ENCODE results near the gene UBE2D2.
"Not testable (repeated sequence)": the region's sequence is repeated elsewhere in the genome, so short reads cannot be mapped to it uniquely, and the experiment has no call there.

UBE2D2 gene

DNA sequence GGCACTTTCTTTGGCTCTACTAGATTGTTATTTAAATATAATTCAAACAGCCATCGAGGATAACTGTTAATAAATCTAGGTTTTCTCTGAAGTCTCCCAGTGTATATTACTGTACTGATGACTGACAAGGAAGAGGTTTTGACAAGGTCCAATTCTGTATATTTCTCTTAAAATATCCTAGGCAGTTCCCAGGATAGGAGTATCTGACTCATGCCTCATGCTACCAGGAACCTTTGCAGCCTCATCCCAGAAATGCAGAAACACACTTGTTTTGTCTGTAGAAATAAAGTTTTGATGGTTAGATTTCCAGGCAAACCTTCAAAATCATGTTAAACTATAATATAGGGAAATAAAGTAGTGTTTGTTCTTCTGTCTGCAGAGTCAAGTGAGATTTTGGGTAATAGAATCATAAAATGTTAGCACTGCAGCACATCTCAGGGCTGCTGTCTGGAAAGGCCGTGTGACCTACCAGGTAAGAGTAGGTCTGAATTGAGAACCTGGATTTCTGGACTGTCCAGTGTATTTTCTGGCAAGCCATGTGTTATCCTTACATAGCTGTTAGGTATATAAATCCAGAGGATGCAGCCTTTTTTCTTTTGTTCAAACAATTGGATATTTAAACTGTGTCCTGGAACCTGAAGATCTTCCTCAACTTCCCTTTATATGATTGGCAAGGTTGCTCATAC lies 8.3 kb downstream of the UBE2D2 start:
- H3K36me3 ChIP-seq (ENCODE audit: control insufficient read depth, insufficient read depth, low read length) = no peaks in the 10 kb centered on the region
- H3K27me3 ChIP-seq (ENCODE audit: control insufficient read depth, insufficient read depth, low read length, poor library complexity, severe bottlenecking) = no peaks in the 10 kb centered on the region
- 98 to 100% methylated on average over 2 of the region's 2 CpGs for WGBS, 2 experiments
- no peak overlapping the region for H3K27ac ChIP-seq (ENCODE audit: insufficient read depth, low read depth, low read length, poor library complexity, severe bottlenecking)
- no peaks in the 10 kb centered on the region for H3K4me1 ChIP-seq (ENCODE audit: control insufficient read depth, insufficient read depth, low read length)
- no peaks in the 10 kb centered on the region for H3K9me3 ChIP-seq (ENCODE audit: control insufficient read depth, low read length)
- no peak overlapping the region for H3K4me3 ChIP-seq (ENCODE audit: insufficient read depth, low read depth, low read length)

DNA sequence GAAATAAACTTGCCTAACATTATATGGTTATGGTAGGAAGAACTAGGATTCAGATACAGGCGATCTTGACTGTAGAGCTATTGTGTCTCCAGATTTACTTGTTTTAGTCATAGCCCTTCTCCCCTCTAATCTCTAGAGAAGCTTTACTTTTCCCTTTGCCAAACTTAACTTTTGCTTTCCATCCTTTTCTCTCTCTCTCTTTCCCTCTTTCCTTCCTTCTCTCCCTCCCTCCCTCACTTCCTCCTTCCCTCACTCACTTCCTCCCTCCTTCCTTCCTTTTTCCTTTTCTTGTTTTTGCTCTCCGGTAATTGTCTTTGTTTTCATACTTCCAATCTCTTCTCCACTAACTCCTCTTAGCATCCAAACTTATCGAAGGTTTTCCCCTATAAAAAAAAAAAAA lies 10.4 kb downstream of the UBE2D2 start:
- Histone ChIP-seq H3K36me3 (ENCODE audit: control insufficient read depth, insufficient read depth, low read length) (no peaks in the 10 kb centered on the region), H3K27ac (ENCODE audit: insufficient read depth, low read depth, low read length, poor library complexity, severe bottlenecking) (no peak overlapping the region)
- WGBS, 2 experiments = 92 to 96% methylated on average over 3 of the region's 3 CpGs

DNA sequence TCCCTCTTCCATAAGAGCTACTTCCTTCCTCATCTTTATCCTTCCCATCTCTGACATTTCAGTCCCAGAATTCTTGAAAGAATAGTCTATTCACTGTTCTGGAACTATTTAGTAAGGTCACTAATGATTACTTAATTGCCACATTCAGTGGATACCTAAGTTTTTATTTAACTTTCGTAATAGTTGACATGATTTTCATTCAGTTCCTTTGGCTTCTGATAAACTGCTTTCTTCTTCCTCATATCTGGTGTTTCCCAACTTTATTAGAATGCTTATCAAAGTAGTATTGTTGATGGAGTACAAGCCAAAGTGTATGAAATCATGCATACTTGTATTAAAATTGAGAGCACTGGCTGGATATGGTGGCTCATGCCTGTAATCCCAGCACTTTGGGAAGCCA lies 10.8 kb downstream of the UBE2D2 start:
- H3K4me3 ChIP-seq (ENCODE audit: insufficient read depth, low read depth, low read length) = no peak overlapping the region
- no peaks in the 10 kb centered on the region for H3K27me3 ChIP-seq (ENCODE audit: control insufficient read depth, insufficient read depth, low read length, poor library complexity, severe bottlenecking)
- WGBS, 2 experiments = 100% methylated on average over 1 of the region's 1 CpG
- no peaks in the 10 kb centered on the region for H3K4me1 ChIP-seq (ENCODE audit: control insufficient read depth, insufficient read depth, low read length)
- no peaks in the 10 kb centered on the region for H3K36me3 ChIP-seq (ENCODE audit: control insufficient read depth, insufficient read depth, low read length)
- H3K27ac ChIP-seq (ENCODE audit: insufficient read depth, low read depth, low read length, poor library complexity, severe bottlenecking) = no peak overlapping the region
- H3K9me3 ChIP-seq (ENCODE audit: control insufficient read depth, low read length) = no peaks in the 10 kb centered on the region

More for the DNA sequence above, 10.4 kb downstream of the UBE2D2 start:
- Histone ChIP-seq H3K4me1 (ENCODE audit: control insufficient read depth, insufficient read depth, low read length) (no peaks in the 10 kb centered on the region), H3K4me3 (ENCODE audit: insufficient read depth, low read depth, low read length) (no peak overlapping the region), H3K9me3 (ENCODE audit: control insufficient read depth, low read length) (no peaks in the 10 kb centered on the region), H3K27me3 (ENCODE audit: control insufficient read depth, insufficient read depth, low read length, poor library complexity, severe bottlenecking) (no peaks in the 10 kb centered on the region)

DNA sequence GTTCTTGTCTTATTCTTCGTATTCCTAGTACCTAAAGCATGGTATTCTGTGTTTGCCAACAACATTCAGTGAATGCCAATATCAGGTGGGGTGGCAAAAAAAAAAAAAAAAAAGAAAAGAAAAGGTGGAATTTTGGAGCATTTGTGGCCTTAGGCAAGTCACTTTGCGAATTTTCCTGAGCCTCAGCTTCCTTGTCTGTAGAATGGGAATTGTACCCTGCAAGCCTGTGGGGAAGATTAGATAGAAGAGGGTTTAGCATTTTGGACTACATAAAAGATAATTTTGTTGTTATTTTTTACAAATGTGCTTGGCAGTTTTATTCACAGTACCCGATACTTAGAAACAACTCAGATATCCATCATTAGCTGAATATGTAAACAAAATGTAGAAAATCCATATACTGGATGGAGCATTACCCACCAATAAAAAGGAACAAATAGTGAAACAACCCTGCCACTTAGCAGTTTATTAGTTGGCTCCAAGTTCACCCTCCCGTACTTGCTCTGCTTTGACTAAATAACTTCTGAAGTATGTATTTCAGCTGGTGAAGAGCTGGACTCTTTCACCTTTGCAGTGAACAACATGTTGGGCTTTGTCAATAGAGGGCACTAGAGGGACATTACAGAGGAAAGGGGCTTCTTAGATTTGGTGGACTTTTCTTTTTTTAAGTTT lies 13.6 kb downstream of the UBE2D2 start:
- WGBS, 2 experiments = 95% methylated on average over 3 to 4 of the region's 4 CpGs
- H3K36me3 ChIP-seq (ENCODE audit: control insufficient read depth, insufficient read depth, low read length) = no peaks in the 10 kb centered on the region
- no peaks in the 10 kb centered on the region for H3K27me3 ChIP-seq (ENCODE audit: control insufficient read depth, insufficient read depth, low read length, poor library complexity, severe bottlenecking)
- no peaks in the 10 kb centered on the region for H3K9me3 ChIP-seq (ENCODE audit: control insufficient read depth, low read length)
- no peaks in the 10 kb centered on the region for H3K4me1 ChIP-seq (ENCODE audit: control insufficient read depth, insufficient read depth, low read length)
- H3K27ac ChIP-seq (ENCODE audit: insufficient read depth, low read depth, low read length, poor library complexity, severe bottlenecking) = peak overlapping the region; percentile 21
- H3K4me3 ChIP-seq (ENCODE audit: insufficient read depth, low read depth, low read length) = no peak overlapping the region

DNA sequence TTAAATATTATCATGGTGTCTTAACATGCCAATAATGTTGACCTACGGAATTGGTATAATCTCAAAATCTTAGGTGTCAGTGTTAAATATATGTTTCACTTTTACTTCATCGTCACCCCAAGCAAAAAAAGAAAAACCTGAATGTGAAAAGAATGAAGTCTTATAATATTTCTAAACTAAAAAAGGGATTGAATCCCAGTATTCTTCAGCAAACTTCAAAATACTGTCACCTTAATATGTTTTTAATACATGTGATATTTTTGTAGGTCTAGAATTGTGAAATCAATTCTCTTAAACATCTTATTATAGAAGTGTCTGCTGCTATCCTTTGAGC lies 14.1 kb downstream of the UBE2D2 start:
- Histone ChIP-seq H3K27me3 (ENCODE audit: control insufficient read depth, insufficient read depth, low read length, poor library complexity, severe bottlenecking) (no peaks in the 10 kb centered on the region), H3K4me3 (ENCODE audit: insufficient read depth, low read depth, low read length) (no peak overlapping the region), H3K4me1 (ENCODE audit: control insufficient read depth, insufficient read depth, low read length) (no peaks in the 10 kb centered on the region), H3K36me3 (ENCODE audit: control insufficient read depth, insufficient read depth, low read length) (no peaks in the 10 kb centered on the region), H3K27ac (ENCODE audit: insufficient read depth, low read depth, low read length, poor library complexity, severe bottlenecking) (no peak overlapping the region), H3K9me3 (ENCODE audit: control insufficient read depth, low read length) (no peaks in the 10 kb centered on the region)
- 88% methylated on average over 2 of the region's 2 CpGs; no CpG with 5 or more reads in 1 of the 2 experiments for WGBS, 2 experiments

DNA sequence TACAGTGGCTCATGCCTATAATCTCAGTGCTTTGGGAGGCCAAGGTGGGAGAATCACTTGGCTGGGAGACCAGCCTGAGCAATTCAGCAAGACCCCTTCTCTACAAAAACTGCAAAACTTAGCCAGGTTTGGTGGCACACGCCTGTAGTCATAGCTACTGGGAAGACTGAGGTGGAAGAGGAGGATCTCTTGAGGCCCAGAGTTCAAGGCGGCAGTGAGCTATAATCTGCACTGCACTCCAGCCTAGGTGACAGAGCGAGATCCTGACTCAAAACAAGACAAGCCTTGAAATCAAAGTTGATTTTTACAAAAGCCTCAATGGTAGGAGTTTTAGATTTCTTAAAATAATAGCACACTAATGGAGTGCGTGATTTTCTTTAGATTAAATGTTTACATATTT lies 14.6 kb downstream of the UBE2D2 start:
- Histone ChIP-seq H3K27ac (ENCODE audit: insufficient read depth, low read depth, low read length, poor library complexity, severe bottlenecking) (no peak overlapping the region), H3K27me3 (ENCODE audit: control insufficient read depth, insufficient read depth, low read length, poor library complexity, severe bottlenecking) (no peaks in the 10 kb centered on the region), H3K9me3 (ENCODE audit: control insufficient read depth, low read length) (no peaks in the 10 kb centered on the region), H3K4me1 (ENCODE audit: control insufficient read depth, insufficient read depth, low read length) (no peaks in the 10 kb centered on the region), H3K4me3 (ENCODE audit: insufficient read depth, low read depth, low read length) (no peak overlapping the region), H3K36me3 (ENCODE audit: control insufficient read depth, insufficient read depth, low read length) (no peaks in the 10 kb centered on the region)
- 92 to 99% methylated on average over 3 of the region's 4 CpGs for WGBS, 2 experiments

DNA sequence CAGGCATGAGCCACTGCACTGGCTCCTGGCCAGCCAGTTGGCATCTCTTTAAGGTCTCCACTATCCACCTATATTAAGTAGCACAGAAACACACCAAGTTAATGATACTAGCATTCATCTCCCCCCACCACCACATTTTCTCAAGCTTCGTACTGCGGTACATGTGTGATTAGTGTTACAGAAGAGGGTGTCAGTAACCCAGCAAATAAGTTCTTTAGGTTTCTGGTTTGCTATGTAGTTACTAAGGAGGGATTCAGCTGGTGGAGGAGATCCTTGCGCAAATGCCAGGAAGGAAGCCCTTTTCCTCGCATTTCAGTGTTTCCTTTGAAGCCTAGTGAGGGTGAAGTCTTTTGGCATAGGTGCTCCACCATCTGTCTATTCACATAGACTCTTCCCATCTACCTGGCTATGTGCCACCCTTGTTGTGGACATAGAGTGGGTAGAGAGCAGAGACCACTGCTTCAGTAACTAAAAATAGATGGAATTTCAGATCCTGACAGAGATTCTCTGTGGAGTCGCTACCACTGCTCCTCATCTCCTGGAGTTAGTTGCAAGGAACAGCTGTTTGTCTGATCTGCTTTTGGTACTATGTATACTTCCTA lies 16.7 kb downstream of the UBE2D2 start:
- Histone ChIP-seq H3K4me1 (ENCODE audit: control insufficient read depth, insufficient read depth, low read length) (no peaks in the 10 kb centered on the region), H3K4me3 (ENCODE audit: insufficient read depth, low read depth, low read length) (no peak overlapping the region), H3K36me3 (ENCODE audit: control insufficient read depth, insufficient read depth, low read length) (no peaks in the 10 kb centered on the region), H3K27me3 (ENCODE audit: control insufficient read depth, insufficient read depth, low read length, poor library complexity, severe bottlenecking) (no peaks in the 10 kb centered on the region), H3K27ac (ENCODE audit: insufficient read depth, low read depth, low read length, poor library complexity, severe bottlenecking) (no peak overlapping the region), H3K9me3 (ENCODE audit: control insufficient read depth, low read length) (no peaks in the 10 kb centered on the region)
- 99% methylated on average over 5 of the region's 5 CpGs for WGBS, 2 experiments

DNA sequence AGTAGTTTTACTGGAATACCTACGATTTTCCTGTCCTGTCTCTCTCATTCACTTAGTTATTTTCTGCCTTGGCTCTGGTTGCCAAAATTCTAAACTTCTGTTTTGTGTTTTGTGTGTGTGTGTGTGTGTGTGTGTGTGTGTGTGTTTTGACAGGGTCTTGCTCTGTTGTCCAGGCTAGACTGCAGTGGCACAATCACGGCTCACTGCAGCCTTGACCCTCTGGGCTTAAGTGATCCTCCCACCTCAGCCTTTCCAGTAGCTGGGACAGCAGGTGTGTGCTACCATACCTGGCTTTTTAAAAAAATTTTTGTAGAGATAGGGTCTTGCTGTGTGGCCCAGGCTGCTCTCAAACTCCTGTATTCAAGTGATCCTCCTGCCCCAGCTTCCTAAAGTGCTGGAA lies 17.2 kb downstream of the UBE2D2 start:
- Histone ChIP-seq H3K9me3 (ENCODE audit: control insufficient read depth, low read length) (no peaks in the 10 kb centered on the region), H3K4me3 (ENCODE audit: insufficient read depth, low read depth, low read length) (no peak overlapping the region), H3K36me3 (ENCODE audit: control insufficient read depth, insufficient read depth, low read length) (no peaks in the 10 kb centered on the region), H3K4me1 (ENCODE audit: control insufficient read depth, insufficient read depth, low read length) (no peaks in the 10 kb centered on the region), H3K27me3 (ENCODE audit: control insufficient read depth, insufficient read depth, low read length, poor library complexity, severe bottlenecking) (no peaks in the 10 kb centered on the region), H3K27ac (ENCODE audit: insufficient read depth, low read depth, low read length, poor library complexity, severe bottlenecking) (no peak overlapping the region)
- WGBS, 2 experiments = 95 to 97% methylated on average over 2 of the region's 2 CpGs

DNA sequence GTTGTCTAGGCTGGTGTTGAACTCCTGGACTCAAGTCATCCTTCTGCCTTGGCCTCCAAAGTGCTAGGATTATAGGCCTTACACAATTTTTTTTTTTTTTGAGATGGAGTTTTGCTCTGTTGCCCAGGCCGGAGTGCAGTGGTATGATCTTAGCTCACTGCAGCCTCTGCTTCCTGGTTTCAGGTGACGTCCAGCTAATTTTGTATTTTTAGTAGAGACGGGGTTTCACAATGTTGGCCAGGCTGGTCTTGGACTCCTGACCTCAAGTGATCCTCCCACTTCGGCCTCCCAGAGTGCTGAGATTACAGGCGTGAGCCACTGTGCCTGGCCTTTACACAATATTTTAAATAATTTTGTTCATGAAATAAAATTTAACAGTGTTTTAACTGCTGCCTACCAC lies 21.0 kb downstream of the UBE2D2 start:
- not testable (repeated sequence) for H3K27me3 ChIP-seq (ENCODE audit: control insufficient read depth, insufficient read depth, low read length, poor library complexity, severe bottlenecking); H3K36me3 ChIP-seq (ENCODE audit: control insufficient read depth, insufficient read depth, low read length); H3K4me1 ChIP-seq (ENCODE audit: control insufficient read depth, insufficient read depth, low read length); H3K4me3 ChIP-seq (ENCODE audit: insufficient read depth, low read depth, low read length); H3K27ac ChIP-seq (ENCODE audit: insufficient read depth, low read depth, low read length, poor library complexity, severe bottlenecking); H3K9me3 ChIP-seq (ENCODE audit: control insufficient read depth, low read length)
- 96 to 97% methylated on average over 5 of the region's 5 CpGs for WGBS, 2 experiments

DNA sequence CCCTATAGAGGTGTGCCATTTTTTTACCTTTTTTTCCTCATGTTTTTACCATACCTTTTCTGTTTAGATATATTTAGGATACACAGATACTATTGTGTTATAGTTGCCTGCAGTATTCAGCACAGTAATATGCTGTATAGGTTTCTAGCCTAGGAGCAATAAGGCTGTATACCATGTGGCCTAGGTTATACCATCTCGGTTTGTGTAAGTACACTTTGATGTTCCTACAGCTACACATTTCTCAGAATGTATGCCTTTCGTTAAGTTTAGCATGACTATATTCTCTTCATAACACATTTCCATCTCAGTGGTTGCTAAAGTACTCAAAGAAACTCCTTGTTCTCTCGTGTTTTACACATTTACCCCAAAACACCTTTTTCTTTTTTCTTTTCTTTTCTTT lies 23.0 kb downstream of the UBE2D2 start:
- H3K27me3 ChIP-seq (ENCODE audit: control insufficient read depth, insufficient read depth, low read length, poor library complexity, severe bottlenecking) = no peaks in the 10 kb centered on the region
- WGBS, 2 experiments = 89 to 96% methylated on average over 3 of the region's 3 CpGs
- no peak overlapping the region for H3K4me3 ChIP-seq (ENCODE audit: insufficient read depth, low read depth, low read length)
- H3K4me1 ChIP-seq (ENCODE audit: control insufficient read depth, insufficient read depth, low read length) = no peaks in the 10 kb centered on the region
- H3K27ac ChIP-seq (ENCODE audit: insufficient read depth, low read depth, low read length, poor library complexity, severe bottlenecking) = no peak overlapping the region
- H3K36me3 ChIP-seq (ENCODE audit: control insufficient read depth, insufficient read depth, low read length) = no peaks in the 10 kb centered on the region
- H3K9me3 ChIP-seq (ENCODE audit: control insufficient read depth, low read length) = no peaks in the 10 kb centered on the region

Data from ectodermal cell (in vitro differentiated cells).